ENCODE results near the gene XPOT. TPM values are rescaled to one million over a fixed set of nuclear protein-coding genes. Genes with fewer than 3 reads are reported as not detected.

XPOT gene
- total RNA-seq, 2 experiments from 2014 or later = 163 to 180 TPM

DNA sequence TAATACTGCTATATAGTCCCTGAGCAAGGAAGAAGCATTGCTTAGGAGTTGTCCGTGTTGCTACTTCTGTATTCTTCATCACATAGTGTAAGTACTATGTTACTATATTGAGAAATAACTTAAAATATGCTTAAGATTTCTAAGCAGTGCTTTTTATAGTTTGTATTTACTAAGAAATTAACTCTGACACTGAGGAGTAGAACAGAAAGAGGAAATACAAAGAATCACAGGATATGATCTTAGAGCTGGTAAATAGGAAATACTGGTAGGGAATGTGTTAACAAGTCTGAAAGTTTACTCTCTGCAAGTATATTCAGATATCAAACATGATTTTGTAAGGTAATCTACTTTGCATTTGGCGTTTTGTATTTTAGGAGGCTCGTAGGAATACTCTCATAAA, 15.5 kb downstream of the XPOT start:
- DNase-seq (no peak), ATAC-seq (no peak)
- Mint-ChIP-seq H3K4me3 (no peak overlapping the region), H3K9me3 (no peaks in the 10 kb centered on the region), H3K27ac (no peak overlapping the region), H3K27me3 (no peaks in the 10 kb centered on the region), H3K4me1 (ENCODE audit: low read depth) (peaks cover 17% of the 10 kb centered on the region), H3K36me3 (ENCODE audit: low read depth) (peaks cover 64% of the 10 kb centered on the region)
- ChIA-PET POLR2A (no interaction called here), CTCF (no interaction called here)
- intact Hi-C loops (cut with micrococcal nuclease) = no loop called here
- TF ChIP-seq, protein P1, sequence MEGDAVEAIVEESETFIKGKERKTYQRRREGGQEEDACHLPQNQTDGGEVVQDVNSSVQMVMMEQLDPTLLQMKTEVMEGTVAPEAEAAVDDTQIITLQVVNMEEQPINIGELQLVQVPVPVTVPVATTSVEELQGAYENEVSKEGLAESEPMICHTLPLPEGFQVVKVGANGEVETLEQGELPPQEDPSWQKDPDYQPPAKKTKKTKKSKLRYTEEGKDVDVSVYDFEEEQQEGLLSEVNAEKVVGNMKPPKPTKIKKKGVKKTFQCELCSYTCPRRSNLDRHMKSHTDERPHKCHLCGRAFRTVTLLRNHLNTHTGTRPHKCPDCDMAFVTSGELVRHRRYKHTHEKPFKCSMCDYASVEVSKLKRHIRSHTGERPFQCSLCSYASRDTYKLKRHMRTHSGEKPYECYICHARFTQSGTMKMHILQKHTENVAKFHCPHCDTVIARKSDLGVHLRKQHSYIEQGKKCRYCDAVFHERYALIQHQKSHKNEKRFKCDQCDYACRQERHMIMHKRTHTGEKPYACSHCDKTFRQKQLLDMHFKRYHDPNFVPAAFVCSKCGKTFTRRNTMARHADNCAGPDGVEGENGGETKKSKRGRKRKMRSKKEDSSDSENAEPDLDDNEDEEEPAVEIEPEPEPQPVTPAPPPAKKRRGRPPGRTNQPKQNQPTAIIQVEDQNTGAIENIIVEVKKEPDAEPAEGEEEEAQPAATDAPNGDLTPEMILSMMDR (IDR thresholded peaks at IDR 0.05) = no peak

DNA sequence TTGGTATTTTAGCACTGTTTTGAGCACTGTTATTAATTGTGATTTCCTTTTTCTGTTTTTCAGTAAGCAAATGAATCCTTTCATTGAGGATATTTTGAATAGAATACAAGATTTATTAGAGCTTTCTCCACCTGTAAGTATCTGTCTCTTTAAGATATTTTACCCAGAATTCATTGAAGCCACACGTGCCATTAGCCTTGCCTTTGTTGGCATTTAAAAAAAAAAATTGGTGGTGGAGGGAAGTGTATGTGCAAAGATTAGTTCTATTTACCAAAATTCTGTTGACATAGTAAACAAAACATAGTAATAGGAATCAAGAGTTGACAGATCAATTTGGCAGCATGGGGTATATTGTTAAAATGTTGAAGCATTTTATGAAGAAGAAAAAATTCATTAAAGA, 23.8 kb downstream of the XPOT start:
- H3K4me3 Mint-ChIP-seq = no peak overlapping the region
- no peaks in the 10 kb centered on the region for H3K4me1 Mint-ChIP-seq (ENCODE audit: low read depth)
- no peak for ATAC-seq
- no peak for DNase-seq
- H3K9me3 Mint-ChIP-seq = no peaks in the 10 kb centered on the region
- H3K27me3 Mint-ChIP-seq = no peaks in the 10 kb centered on the region
- TF ChIP-seq, protein P1 (IDR thresholded peaks at IDR 0.05) = no peak
- peaks cover 76% of the 10 kb centered on the region for H3K36me3 Mint-ChIP-seq (ENCODE audit: low read depth)
- H3K27ac Mint-ChIP-seq = no peak overlapping the region
- ChIA-PET CTCF (interaction anchor here (0.8 kb wide), 1 partner anchor 22 kb away, joined by 3 read pairs; no protein-coding TSS in a partner anchor), POLR2A (interaction anchor here (0.6 kb wide), 1 partner anchor 20 kb away, joined by 4 read pairs; no protein-coding TSS in a partner anchor)
- intact Hi-C loops (cut with micrococcal nuclease) = no loop called here

DNA sequence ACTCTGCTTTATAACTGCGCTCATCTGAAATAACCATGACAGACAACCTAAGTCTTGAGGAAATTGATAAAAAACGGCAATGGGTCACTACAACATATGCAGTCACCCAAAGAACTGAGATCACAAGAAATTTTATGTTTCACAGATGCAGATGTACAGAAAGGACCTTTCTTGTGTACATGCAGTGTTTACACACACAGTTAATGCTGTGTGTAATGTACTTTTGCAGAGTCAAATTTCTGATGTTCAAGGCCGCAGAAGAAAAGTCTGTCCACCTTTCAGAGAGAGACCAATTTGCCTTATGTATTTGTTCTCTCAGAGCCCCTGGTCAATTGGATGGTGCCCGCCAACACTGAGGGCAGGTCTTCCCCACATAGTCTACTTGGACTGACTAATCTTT, 24.8 kb downstream of the XPOT start:
- ChIA-PET CTCF (no interaction called here), POLR2A (interaction anchor here (1.2 kb wide), 1 partner anchor 16 kb away, joined by 3 read pairs; no protein-coding TSS in a partner anchor)
- Mint-ChIP-seq H3K27ac (no peak overlapping the region), H3K27me3 (no peaks in the 10 kb centered on the region), H3K9me3 (no peaks in the 10 kb centered on the region), H3K36me3 (ENCODE audit: low read depth) (peaks cover 75% of the 10 kb centered on the region), H3K4me3 (no peak overlapping the region), H3K4me1 (ENCODE audit: low read depth) (no peaks in the 10 kb centered on the region)
- ATAC-seq (no peak), DNase-seq (no peak)
- intact Hi-C loops (cut with micrococcal nuclease) = no loop called here
- TF ChIP-seq, protein P1 (IDR thresholded peaks at IDR 0.05) = no peak

- POLR2A ChIA-PET = no interaction called here
- Mint-ChIP-seq H3K4me3 (no peak overlapping the region), H3K36me3 (ENCODE audit: low read depth) (peaks cover 75% of the 10 kb centered on the region), H3K4me1 (ENCODE audit: low read depth) (no peaks in the 10 kb centered on the region), H3K9me3 (no peaks in the 10 kb centered on the region), H3K27ac (no peak overlapping the region), H3K27me3 (no peaks in the 10 kb centered on the region)
- ATAC-seq (no peak), DNase-seq (no peak)
- TF ChIP-seq, protein P1 (IDR thresholded peaks at IDR 0.05) = no peak
- intact Hi-C loops (cut with micrococcal nuclease) = no loop called here
- CTCF ChIA-PET = interaction anchor here (1.1 kb wide), 1 partner anchor 38 kb away, joined by 3 read pairs; no protein-coding TSS in a partner anchor
Observed at GRCh38 chr12:64430886-64431285, 26.7 kb downstream of the XPOT start.

DNA sequence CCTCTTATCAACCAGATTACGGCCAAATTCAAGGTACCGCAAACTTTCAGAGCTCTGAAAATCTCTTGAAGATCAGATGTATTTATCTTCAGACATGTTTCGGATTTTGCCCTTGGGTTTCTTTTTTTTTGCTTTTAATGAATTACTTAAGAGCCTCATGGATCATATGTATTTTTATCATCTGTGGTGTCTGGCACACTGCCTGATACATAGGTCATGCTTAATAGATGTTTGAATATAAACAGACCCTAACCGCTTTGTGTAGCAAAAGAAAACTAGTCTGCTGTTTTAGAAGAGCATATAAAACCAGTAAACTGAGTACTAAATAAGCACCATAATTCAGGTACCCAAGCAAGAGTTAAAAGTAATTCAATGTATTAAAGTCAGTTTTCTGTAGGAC, 27.6 kb downstream of the XPOT start:
- Mint-ChIP-seq H3K9me3 (no peaks in the 10 kb centered on the region), H3K27me3 (no peaks in the 10 kb centered on the region), H3K4me1 (ENCODE audit: low read depth) (no peaks in the 10 kb centered on the region), H3K27ac (no peak overlapping the region), H3K36me3 (ENCODE audit: low read depth) (peaks cover 73% of the 10 kb centered on the region), H3K4me3 (no peak overlapping the region)
- CTCF ChIA-PET = no interaction called here
- POLR2A ChIA-PET = no interaction called here
- TF ChIP-seq, protein P1 (IDR thresholded peaks at IDR 0.05) = no peak
- ATAC-seq (no peak), DNase-seq (no peak)
- intact Hi-C loops (cut with micrococcal nuclease) = no loop called here
